ENCODE data around the gene SORBS1. TPM values are rescaled to one million over a fixed set of nuclear protein-coding genes. Genes with fewer than 3 reads are reported as not detected.

SORBS1 gene
- total and polyA plus RNA-seq, 8 donors, result 34.4 to 713 (median 168) TPM

DNA sequence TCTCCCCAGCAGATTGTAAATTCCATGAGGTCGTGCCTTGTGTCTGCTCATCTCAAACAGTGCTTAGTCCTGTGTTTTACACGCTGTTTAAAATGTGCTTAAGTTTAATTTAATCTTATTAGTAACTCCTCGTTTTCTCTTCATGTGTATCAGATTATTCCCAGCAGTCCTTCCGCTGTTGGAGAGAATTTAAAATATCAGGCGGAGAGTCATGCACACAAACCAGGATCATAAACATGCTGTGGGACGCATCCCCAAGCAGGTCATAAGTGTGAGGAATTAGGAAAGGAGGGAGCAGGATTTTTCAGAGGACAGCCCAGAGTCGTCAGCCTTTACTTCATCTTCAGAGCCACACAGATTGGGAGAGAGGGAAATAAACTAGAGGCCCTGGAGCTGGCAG is 4.2 kb upstream of the SORBS1 start:
- H3K36me3 ChIP-seq, result no peaks in the 10 kb centered on the region
- peak overlapping the region in 4 of 5 donors; percentile 27 to 72 (median 44) for H3K27ac ChIP-seq
- no peak overlapping the region for H3K4me3 ChIP-seq
- TF ChIP-seq, protein P1, sequence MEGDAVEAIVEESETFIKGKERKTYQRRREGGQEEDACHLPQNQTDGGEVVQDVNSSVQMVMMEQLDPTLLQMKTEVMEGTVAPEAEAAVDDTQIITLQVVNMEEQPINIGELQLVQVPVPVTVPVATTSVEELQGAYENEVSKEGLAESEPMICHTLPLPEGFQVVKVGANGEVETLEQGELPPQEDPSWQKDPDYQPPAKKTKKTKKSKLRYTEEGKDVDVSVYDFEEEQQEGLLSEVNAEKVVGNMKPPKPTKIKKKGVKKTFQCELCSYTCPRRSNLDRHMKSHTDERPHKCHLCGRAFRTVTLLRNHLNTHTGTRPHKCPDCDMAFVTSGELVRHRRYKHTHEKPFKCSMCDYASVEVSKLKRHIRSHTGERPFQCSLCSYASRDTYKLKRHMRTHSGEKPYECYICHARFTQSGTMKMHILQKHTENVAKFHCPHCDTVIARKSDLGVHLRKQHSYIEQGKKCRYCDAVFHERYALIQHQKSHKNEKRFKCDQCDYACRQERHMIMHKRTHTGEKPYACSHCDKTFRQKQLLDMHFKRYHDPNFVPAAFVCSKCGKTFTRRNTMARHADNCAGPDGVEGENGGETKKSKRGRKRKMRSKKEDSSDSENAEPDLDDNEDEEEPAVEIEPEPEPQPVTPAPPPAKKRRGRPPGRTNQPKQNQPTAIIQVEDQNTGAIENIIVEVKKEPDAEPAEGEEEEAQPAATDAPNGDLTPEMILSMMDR (IDR thresholded peaks at IDR 0.05), result no peak
- TF ChIP-seq POLR2AphosphoS5 (IDR thresholded peaks at IDR 0.05) (no peak), POLR2A (IDR thresholded peaks at IDR 0.05) (no peak)
- H3K9me3 ChIP-seq, result no peaks in the 10 kb centered on the region
- intact Hi-C loops (cut with DNase I; ENCODE audit: low total_unique reads), result no loop called here
- WGBS, 5 donors, result 69 to 81% (median 75%) methylated on average over 7 of the region's 7 CpGs
- DNase-seq, result no peak
- H3K27me3 ChIP-seq, result no peaks in the 10 kb centered on the region
- H3K4me1 ChIP-seq, result peaks cover 5 to 26% (median 17%) of the 10 kb centered on the region in 4 donors

DNA sequence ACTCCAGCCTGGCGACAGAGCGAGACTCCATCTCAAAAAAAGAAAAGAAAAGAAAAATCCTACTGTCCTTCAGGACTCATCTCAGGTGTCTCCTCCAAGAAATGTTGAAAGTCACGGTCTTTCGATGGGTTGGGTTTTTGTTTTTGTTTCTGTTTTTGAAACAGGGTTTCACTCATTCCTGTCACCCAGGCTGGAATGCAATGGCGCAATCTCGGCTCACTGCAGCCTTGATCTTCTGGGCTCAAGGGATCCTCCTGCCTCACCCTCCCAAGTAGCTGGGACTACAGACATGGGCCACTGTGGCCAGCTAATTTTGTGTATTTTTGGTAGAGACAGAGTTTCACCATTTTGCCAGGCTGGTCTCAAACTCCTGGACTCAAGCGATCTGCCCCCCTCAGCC is 3.1 kb upstream of the SORBS1 start:
- intact Hi-C loops (cut with DNase I; ENCODE audit: low total_unique reads), result no loop called here
- TF ChIP-seq EP300 (IDR thresholded peaks at IDR 0.05), result no peak
- H3K27ac ChIP-seq, result peak overlapping the region in 3 of 5 donors; percentile 36 to 72 (median 51)
- DNase-seq, result no peak
- no peaks in the 10 kb centered on the region for H3K27me3 ChIP-seq
- peaks cover 5 to 36% (median 26%) of the 10 kb centered on the region in 4 donors for H3K4me1 ChIP-seq
- H3K36me3 ChIP-seq, result no peaks in the 10 kb centered on the region
- no peak overlapping the region for H3K4me3 ChIP-seq
- H3K9me3 ChIP-seq, result no peaks in the 10 kb centered on the region
- WGBS, 5 donors, result 96 to 98% (median 97%) methylated on average over 7 of the region's 7 CpGs

DNA sequence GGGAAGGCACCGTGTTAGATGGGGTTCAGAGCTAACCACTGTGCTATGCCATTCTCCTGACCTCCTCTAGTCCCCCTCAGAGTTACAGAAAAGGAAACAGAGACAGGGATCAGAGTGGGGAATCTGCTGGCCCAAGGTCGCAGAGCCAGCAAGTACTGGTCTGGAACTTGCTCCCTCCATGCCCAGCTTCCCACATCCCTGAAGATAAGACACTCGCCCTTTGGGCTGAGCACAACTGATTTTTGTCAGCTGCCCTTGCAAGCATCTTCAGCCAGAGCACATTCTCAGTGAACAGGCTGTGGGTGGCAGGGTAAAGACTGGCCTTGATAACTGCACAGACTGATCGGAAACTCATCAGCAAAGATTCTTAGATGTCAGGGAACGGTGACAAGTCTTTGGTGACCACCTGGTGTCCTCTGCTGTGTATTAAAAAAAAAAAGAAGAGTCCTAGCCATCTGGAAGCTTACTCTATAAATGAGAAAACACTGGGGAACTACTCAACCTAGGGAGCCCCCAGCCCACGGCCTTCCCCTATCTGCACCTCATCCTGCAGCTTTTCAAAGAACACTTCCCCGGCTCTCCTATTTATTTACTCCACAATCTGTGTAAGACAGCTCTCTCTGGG is 1.3 kb upstream of the SORBS1 start:
- Histone ChIP-seq H3K9me3 (no peaks in the 10 kb centered on the region), H3K36me3 (no peaks in the 10 kb centered on the region), H3K27ac (peak overlapping the region in 3 of 5 donors; percentile 90 to 95 (median 93)), H3K4me1 (peaks cover 0 to 38% (median 31%) of the 10 kb centered on the region in 4 donors), H3K27me3 (no peaks in the 10 kb centered on the region), H3K4me3 (no peak overlapping the region)
- WGBS, 5 donors, result 63 to 72% (median 65%) methylated on average over 7 of the region's 7 CpGs
- DNase-seq, result no peak
- intact Hi-C loops (cut with DNase I; ENCODE audit: low total_unique reads), result no loop called here
- TF ChIP-seq POLR2AphosphoS5 (IDR thresholded peaks at IDR 0.05), result no peak
- no peak for TF ChIP-seq POLR2A (IDR thresholded peaks at IDR 0.05)
- TF ChIP-seq EP300 (IDR thresholded peaks at IDR 0.05), result no peak
- TF ChIP-seq, protein P1 (IDR thresholded peaks at IDR 0.05), result no peak

DNA sequence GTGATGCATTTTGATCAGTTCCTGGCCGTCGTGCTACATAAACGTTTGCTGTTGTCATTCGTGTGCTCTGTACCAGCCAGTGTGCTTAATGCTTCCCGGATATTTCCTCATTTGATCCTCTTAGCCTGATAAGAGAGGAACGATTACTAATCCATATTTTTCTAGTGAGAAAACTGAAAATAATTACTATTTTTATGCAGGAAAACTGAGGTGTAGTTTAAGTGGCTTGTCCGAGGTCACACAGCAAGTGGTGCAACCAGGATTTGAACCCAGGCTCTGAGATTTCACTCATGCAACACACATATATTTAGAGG is 650 bp upstream of the SORBS1 start:
- intact Hi-C loops (cut with DNase I; ENCODE audit: low total_unique reads), result no loop called here
- H3K4me3 ChIP-seq, result peak overlapping the region; percentile 71 to 89 (median 82)

More for the DNA sequence above, 650 bp upstream of the SORBS1 start:
- peaks cover 0 to 43% (median 31%) of the 10 kb centered on the region in 4 donors for H3K4me1 ChIP-seq
- H3K27ac ChIP-seq, result peak overlapping the region in 4 of 5 donors; percentile 90 to 95 (median 92)
- no peak for DNase-seq
- H3K9me3 ChIP-seq, result no peaks in the 10 kb centered on the region
- H3K27me3 ChIP-seq, result no peaks in the 10 kb centered on the region
- no peaks in the 10 kb centered on the region for H3K36me3 ChIP-seq
- TF ChIP-seq POLR2A (IDR thresholded peaks at IDR 0.05) (no peak), EP300 (IDR thresholded peaks at IDR 0.05) (no peak), POLR2AphosphoS5 (IDR thresholded peaks at IDR 0.05) (no peak)
- TF ChIP-seq, protein P1 (IDR thresholded peaks at IDR 0.05), result no peak
- WGBS, 5 donors, result 33 to 49% (median 42%) methylated on average over 7 of the region's 7 CpGs
